Measurements from ENCODE around the gene BLOC1S3. TPM values are rescaled to one million over a fixed set of nuclear protein-coding genes. Genes with fewer than 3 reads are reported as not detected.
A peak's percentile ranks its signal among the peaks of the same experiment; 100 is the strongest.

Gene BLOC1S3
- total and polyA plus RNA-seq, 2 of the 13 experiments (the other 11 are each of a cell fraction or from before 2014, with no cell fraction given): 4.3 to 4.8 TPM

- no peak for TF ChIP-seq YY1 (IDR thresholded peaks at IDR 0.05; ENCODE audit: insufficient read depth, insufficient replicate concordance, low read depth, low read length)
- no peak for TF ChIP-seq ELF4 (CRISPR knock-in tag; IDR thresholded peaks at IDR 0.05; ENCODE audit: borderline replicate concordance)
- peak; percentile 38; the same call in 1 of the 2 replicates for TF ChIP-seq ZNF567 (CRISPR knock-in tag; IDR thresholded peaks at IDR 0.05; ENCODE audit: borderline replicate concordance)
- TF ChIP-seq ZNF446 (CRISPR knock-in tag; IDR thresholded peaks at IDR 0.05): no peak
- no peak for TF ChIP-seq SMAD3 (CRISPR knock-in tag; IDR thresholded peaks at IDR 0.05)
- TF ChIP-seq THYN1 (CRISPR knock-in tag; IDR thresholded peaks at IDR 0.05; ENCODE audit: borderline replicate concordance, low read depth): no peak
- TF ChIP-seq MXD1 (CRISPR knock-in tag; IDR thresholded peaks at IDR 0.05): no peak
- no peak for TF ChIP-seq KLF12 (CRISPR knock-in tag; IDR thresholded peaks at IDR 0.05; ENCODE audit: borderline replicate concordance)
- TF ChIP-seq RAD51 (IDR thresholded peaks at IDR 0.05; ENCODE audit: borderline replicate concordance): no peak
- TF ChIP-seq, protein P1, sequence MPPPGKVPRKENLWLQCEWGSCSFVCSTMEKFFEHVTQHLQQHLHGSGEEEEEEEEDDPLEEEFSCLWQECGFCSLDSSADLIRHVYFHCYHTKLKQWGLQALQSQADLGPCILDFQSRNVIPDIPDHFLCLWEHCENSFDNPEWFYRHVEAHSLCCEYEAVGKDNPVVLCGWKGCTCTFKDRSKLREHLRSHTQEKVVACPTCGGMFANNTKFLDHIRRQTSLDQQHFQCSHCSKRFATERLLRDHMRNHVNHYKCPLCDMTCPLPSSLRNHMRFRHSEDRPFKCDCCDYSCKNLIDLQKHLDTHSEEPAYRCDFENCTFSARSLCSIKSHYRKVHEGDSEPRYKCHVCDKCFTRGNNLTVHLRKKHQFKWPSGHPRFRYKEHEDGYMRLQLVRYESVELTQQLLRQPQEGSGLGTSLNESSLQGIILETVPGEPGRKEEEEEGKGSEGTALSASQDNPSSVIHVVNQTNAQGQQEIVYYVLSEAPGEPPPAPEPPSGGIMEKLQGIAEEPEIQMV (CRISPR knock-in tag; IDR thresholded peaks at IDR 0.05; ENCODE audit: low read depth): no peak
- no peak for TF ChIP-seq ZNF850 (CRISPR knock-in tag; conservative IDR thresholded peaks at IDR 0.05)
- TF ChIP-seq PHB2 (IDR thresholded peaks at IDR 0.05; ENCODE audit: partially characterized antibody): no peak
- no peak for TF ChIP-seq ZEB1 (IDR thresholded peaks at IDR 0.05; ENCODE audit: insufficient replicate concordance, low read depth)
- TF ChIP-seq, protein P2, sequence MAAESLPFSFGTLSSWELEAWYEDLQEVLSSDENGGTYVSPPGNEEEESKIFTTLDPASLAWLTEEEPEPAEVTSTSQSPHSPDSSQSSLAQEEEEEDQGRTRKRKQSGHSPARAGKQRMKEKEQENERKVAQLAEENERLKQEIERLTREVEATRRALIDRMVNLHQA (CRISPR knock-in tag; IDR thresholded peaks at IDR 0.05): no peak
- TF ChIP-seq ZIK1 (CRISPR knock-in tag; IDR thresholded peaks at IDR 0.05; ENCODE audit: borderline replicate concordance, low read depth): no peak
- no peak for TF ChIP-seq ZMYM4 (CRISPR knock-in tag; IDR thresholded peaks at IDR 0.05)
- no peak for TF ChIP-seq NFKBIZ (CRISPR knock-in tag; IDR thresholded peaks at IDR 0.05)
- TF ChIP-seq, protein P3, sequence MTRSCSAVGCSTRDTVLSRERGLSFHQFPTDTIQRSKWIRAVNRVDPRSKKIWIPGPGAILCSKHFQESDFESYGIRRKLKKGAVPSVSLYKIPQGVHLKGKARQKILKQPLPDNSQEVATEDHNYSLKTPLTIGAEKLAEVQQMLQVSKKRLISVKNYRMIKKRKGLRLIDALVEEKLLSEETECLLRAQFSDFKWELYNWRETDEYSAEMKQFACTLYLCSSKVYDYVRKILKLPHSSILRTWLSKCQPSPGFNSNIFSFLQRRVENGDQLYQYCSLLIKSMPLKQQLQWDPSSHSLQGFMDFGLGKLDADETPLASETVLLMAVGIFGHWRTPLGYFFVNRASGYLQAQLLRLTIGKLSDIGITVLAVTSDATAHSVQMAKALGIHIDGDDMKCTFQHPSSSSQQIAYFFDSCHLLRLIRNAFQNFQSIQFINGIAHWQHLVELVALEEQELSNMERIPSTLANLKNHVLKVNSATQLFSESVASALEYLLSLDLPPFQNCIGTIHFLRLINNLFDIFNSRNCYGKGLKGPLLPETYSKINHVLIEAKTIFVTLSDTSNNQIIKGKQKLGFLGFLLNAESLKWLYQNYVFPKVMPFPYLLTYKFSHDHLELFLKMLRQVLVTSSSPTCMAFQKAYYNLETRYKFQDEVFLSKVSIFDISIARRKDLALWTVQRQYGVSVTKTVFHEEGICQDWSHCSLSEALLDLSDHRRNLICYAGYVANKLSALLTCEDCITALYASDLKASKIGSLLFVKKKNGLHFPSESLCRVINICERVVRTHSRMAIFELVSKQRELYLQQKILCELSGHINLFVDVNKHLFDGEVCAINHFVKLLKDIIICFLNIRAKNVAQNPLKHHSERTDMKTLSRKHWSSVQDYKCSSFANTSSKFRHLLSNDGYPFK (CRISPR knock-in tag; IDR thresholded peaks at IDR 0.05; ENCODE audit: borderline replicate concordance): no peak
- TF ChIP-seq NONO (IDR thresholded peaks at IDR 0.05): no peak
- TF ChIP-seq NONO (CRISPR knock-in tag; conservative IDR thresholded peaks at IDR 0.05): peak; percentile 56
- no peak for TF ChIP-seq ERF (CRISPR knock-in tag; IDR thresholded peaks at IDR 0.05)
- TF ChIP-seq PAWR (CRISPR knock-in tag; IDR thresholded peaks at IDR 0.05; ENCODE audit: borderline replicate concordance): no peak
- TF ChIP-seq KLF11 (CRISPR knock-in tag; IDR thresholded peaks at IDR 0.05): peak; percentile 47; the same call in 1 of the 2 replicates
- TF ChIP-seq NR1H2 (CRISPR knock-in tag; IDR thresholded peaks at IDR 0.05; ENCODE audit: borderline replicate concordance, low read depth): no peak
- no peak for TF ChIP-seq TBL1XR1 (IDR thresholded peaks at IDR 0.05; ENCODE audit: borderline replicate concordance, low read length, partially characterized antibody)
Observed at GRCh38 chr19:45154064-45154827, 24.3 kb upstream of the BLOC1S3 start (continued).

Measured in HepG2 (cell line).